Activated CD8-positive, alpha-beta memory T cell treated with anti-CD3 and anti-CD28 coated beads, Interleukin-2, amount 50 U/mL, for 24 hours (primary cell): ENCODE results near the gene MTA1.

Source experiments
- DNase-seq: peaks from one replicate; pipeline ENCODE4 v3.0.0-alpha.2; 2020; ENCODE audit errors: extremely low read depth

The MTA1 gene

GRCh38 chr14:105445290-105445689, 25.7 kb downstream of the MTA1 start:
- DNase-seq: no peak

- DNase-seq: no peak
Measured at GRCh38 chr14:105445901-105446845, 26.5 kb downstream of the MTA1 start.

- DNase-seq: no peak
Measured at GRCh38 chr14:105446971-105447370, 27.3 kb downstream of the MTA1 start.

GRCh38 chr14:105447651-105448640, 28.3 kb downstream of the MTA1 start:
- DNase-seq: no peak

GRCh38 chr14:105448706-105449111, 29.1 kb downstream of the MTA1 start:
- DNase-seq: peak; percentile 4

- no peak for DNase-seq
Measured at GRCh38 chr14:105449276-105450122, 29.9 kb downstream of the MTA1 start.

- DNase-seq: no peak
Measured at GRCh38 chr14:105450123-105450505, 30.5 kb downstream of the MTA1 start.

- DNase-seq: no peak
Measured at GRCh38 chr14:105450864-105451720, 31.5 kb downstream of the MTA1 start.

- DNase-seq: no peak
Measured at GRCh38 chr14:105452963-105453362, 33.3 kb downstream of the MTA1 start.

GRCh38 chr14:105453847-105454246, 34.2 kb downstream of the MTA1 start:
- no peak for DNase-seq

GRCh38 chr14:105455086-105455640, 35.5 kb downstream of the MTA1 start:
- DNase-seq: no peak

GRCh38 chr14:105455766-105456660, 36.4 kb downstream of the MTA1 start:
- no peak for DNase-seq

- no peak for DNase-seq
Measured at GRCh38 chr14:105456736-105457617, 37.4 kb downstream of the MTA1 start.

GRCh38 chr14:105458010-105458409, 38.4 kb downstream of the MTA1 start:
- DNase-seq: no peak

GRCh38 chr14:105458571-105458970, 38.9 kb downstream of the MTA1 start:
- no peak for DNase-seq

GRCh38 chr14:105460116-105460515, 40.5 kb downstream of the MTA1 start:
- DNase-seq: no peak

GRCh38 chr14:105460616-105461015, 41.0 kb downstream of the MTA1 start:
- no peak for DNase-seq

- DNase-seq: no peak
Measured at GRCh38 chr14:105461903-105462302, 42.3 kb downstream of the MTA1 start.
